ENCODE results near the gene MPRIP. TPM values are rescaled to one million over a fixed set of nuclear protein-coding genes. Genes with fewer than 3 reads are reported as not detected.
A peak's percentile ranks its signal among the peaks of the same experiment; 100 is the strongest.

MPRIP gene
- total and polyA plus RNA-seq, 2 of the 13 experiments (the other 11 are each of a cell fraction or from before 2014, with no cell fraction given), result 50.2 to 52.4 TPM

DNA sequence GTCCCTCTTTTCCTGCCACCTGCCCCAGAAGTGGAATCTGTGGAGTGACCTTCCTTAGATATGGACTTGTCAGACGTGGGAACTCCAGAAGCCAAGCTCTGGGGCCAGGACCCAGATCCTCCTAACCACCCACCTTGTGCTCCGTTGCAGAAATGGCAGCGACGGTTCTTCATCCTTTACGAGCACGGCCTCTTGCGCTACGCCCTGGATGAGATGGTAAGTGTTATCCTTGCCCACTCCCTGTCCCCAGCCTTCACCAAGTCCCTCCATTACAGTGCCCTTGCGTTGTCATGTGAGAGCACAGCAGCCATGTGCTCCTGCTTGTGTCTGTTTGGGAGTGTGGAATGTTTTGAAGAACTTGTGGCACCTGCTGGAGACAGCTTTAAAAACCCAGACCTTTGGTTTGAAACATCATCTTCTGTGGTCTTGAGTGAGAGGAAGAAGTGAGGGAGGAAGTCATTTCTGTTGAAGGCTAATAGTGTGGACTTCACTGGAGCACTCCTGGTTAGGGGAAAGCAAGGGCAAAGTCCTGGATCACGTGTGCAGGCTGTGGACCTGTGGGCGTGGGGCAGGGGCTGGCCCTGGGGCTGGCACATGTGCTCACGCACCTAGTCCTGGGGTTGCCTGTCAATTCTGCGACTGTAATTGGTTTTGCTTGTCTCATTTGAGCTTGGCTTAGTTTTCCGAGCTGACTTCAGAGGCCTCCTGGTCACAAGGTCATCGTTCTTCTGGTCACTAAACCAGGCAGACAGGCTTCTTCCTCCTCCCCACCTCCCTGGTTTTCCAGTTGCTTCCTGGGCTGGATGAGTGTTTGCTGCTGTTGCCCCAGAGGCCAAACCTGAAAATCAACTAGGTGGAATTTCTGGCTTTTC lies 35.8 kb downstream of the MPRIP start (continued):
- TF ChIP-seq, protein P1, sequence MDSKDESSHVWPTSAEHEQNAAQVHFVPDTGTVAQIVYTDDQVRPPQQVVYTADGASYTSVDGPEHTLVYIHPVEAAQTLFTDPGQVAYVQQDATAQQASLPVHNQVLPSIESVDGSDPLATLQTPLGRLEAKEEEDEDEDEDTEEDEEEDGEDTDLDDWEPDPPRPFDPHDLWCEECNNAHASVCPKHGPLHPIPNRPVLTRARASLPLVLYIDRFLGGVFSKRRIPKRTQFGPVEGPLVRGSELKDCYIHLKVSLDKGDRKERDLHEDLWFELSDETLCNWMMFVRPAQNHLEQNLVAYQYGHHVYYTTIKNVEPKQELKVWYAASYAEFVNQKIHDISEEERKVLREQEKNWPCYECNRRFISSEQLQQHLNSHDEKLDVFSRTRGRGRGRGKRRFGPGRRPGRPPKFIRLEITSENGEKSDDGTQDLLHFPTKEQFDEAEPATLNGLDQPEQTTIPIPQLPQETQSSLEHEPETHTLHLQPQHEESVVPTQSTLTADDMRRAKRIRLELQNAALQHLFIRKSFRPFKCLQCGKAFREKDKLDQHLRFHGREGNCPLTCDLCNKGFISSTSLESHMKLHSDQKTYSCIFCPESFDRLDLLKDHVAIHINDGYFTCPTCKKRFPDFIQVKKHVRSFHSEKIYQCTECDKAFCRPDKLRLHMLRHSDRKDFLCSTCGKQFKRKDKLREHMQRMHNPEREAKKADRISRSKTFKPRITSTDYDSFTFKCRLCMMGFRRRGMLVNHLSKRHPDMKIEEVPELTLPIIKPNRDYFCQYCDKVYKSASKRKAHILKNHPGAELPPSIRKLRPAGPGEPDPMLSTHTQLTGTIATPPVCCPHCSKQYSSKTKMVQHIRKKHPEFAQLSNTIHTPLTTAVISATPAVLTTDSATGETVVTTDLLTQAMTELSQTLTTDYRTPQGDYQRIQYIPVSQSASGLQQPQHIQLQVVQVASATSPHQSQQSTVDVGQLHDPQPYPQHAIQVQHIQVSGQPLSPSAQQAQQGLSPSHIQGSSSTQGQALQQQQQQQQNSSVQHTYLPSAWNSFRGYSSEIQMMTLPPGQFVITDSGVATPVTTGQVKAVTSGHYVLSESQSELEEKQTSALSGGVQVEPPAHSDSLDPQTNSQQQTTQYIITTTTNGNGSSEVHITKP (CRISPR knock-in tag; IDR thresholded peaks at IDR 0.05; ENCODE audit: low read depth), result 0 out of 2 replicates have a peak, but pooled peaks have one; percentile 41
- peak; percentile 54 for TF ChIP-seq SOX5 (CRISPR knock-in tag; IDR thresholded peaks at IDR 0.05; ENCODE audit: borderline replicate concordance)
- peak; percentile 37; the same call in 1 of the 2 replicates for TF ChIP-seq TOPORS (CRISPR knock-in tag; IDR thresholded peaks at IDR 0.05)
- 0 out of 2 replicates have a peak, but pooled peaks have one; percentile 73 for TF ChIP-seq ZNF619 (CRISPR knock-in tag; IDR thresholded peaks at IDR 0.05)
- peak; percentile 59; the same call in 1 of the 2 replicates for TF ChIP-seq ETV5 (CRISPR knock-in tag; IDR thresholded peaks at IDR 0.05; ENCODE audit: borderline replicate concordance)
- peak; percentile 68; the same call in 1 of the 2 replicates for TF ChIP-seq KLF9 (CRISPR knock-in tag; IDR thresholded peaks at IDR 0.05; ENCODE audit: low read depth)
- no peak; the same call in 1 of the 2 replicates for TF ChIP-seq FOXO1 (CRISPR knock-in tag; IDR thresholded peaks at IDR 0.05)
- TF ChIP-seq NR2F1 (CRISPR knock-in tag; IDR thresholded peaks at IDR 0.05), result 0 out of 4 replicates have a peak, but pooled peaks of 1 of the 2 experiments have one; percentile 39
- TF ChIP-seq, protein P2, sequence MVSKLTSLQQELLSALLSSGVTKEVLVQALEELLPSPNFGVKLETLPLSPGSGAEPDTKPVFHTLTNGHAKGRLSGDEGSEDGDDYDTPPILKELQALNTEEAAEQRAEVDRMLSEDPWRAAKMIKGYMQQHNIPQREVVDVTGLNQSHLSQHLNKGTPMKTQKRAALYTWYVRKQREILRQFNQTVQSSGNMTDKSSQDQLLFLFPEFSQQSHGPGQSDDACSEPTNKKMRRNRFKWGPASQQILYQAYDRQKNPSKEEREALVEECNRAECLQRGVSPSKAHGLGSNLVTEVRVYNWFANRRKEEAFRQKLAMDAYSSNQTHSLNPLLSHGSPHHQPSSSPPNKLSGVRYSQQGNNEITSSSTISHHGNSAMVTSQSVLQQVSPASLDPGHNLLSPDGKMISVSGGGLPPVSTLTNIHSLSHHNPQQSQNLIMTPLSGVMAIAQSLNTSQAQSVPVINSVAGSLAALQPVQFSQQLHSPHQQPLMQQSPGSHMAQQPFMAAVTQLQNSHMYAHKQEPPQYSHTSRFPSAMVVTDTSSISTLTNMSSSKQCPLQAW (CRISPR knock-in tag; IDR thresholded peaks at IDR 0.05), result peak; percentile 40; the same call in 1 of the 2 replicates
- 0 out of 2 replicates have a peak, but pooled peaks have one; percentile 64 for TF ChIP-seq NCOA1 (CRISPR knock-in tag; IDR thresholded peaks at IDR 0.05)
- peak; percentile 69; the same call in 1 of the 2 replicates for TF ChIP-seq TARDBP (CRISPR knock-in tag; IDR thresholded peaks at IDR 0.05)
- TF ChIP-seq SMYD3 (CRISPR knock-in tag; IDR thresholded peaks at IDR 0.05), result peak; percentile 44; the same call in 1 of the 2 replicates
- peak; percentile 37; the same call in 1 of the 2 replicates for TF ChIP-seq FOSL2 (CRISPR knock-in tag; IDR thresholded peaks at IDR 0.05)
- no peak for TF ChIP-seq ZNF629 (CRISPR knock-in tag; conservative IDR thresholded peaks at IDR 0.05)
- no peak for TF ChIP-seq ZNF296 (CRISPR knock-in tag; conservative IDR thresholded peaks at IDR 0.05)
- TF ChIP-seq ZNF101 (CRISPR knock-in tag; IDR thresholded peaks at IDR 0.05; ENCODE audit: borderline replicate concordance, low read depth), result peak; percentile 48; the same call in 1 of the 2 replicates
- TF ChIP-seq MEIS1 (CRISPR knock-in tag; IDR thresholded peaks at IDR 0.05; ENCODE audit: borderline replicate concordance), result peak; percentile 77; the same call in 1 of the 2 replicates
- no peak for TF ChIP-seq PRMT3 (CRISPR knock-in tag; IDR thresholded peaks at IDR 0.05; ENCODE audit: borderline replicate concordance, low read depth)
- TF ChIP-seq, protein P3, sequence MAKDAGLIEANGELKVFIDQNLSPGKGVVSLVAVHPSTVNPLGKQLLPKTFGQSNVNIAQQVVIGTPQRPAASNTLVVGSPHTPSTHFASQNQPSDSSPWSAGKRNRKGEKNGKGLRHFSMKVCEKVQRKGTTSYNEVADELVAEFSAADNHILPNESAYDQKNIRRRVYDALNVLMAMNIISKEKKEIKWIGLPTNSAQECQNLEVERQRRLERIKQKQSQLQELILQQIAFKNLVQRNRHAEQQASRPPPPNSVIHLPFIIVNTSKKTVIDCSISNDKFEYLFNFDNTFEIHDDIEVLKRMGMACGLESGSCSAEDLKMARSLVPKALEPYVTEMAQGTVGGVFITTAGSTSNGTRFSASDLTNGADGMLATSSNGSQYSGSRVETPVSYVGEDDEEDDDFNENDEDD (CRISPR knock-in tag; IDR thresholded peaks at IDR 0.05; ENCODE audit: borderline replicate concordance), result peak; percentile 57
- TF ChIP-seq ZNF709 (CRISPR knock-in tag; IDR thresholded peaks at IDR 0.05), result peak; percentile 59; the same call in 1 of the 2 replicates
